WTC11 (cell line): Measurements from ENCODE around the gene TTC1.

Experiments used
- CREB1 ChIP-seq: sonication (generic); formaldehyde crosslinking; IDR thresholded peaks from 2 replicates; pipeline ENCODE4 v1.8.0; 2023; ENCODE audit warnings: mild to moderate bottlenecking, missing genetic modification reagents
- ESRRA ChIP-seq: sonication (generic); formaldehyde crosslinking; IDR thresholded peaks from 2 replicates; pipeline ENCODE4 v1.8.1; 2022; ENCODE audit warnings: mild to moderate bottlenecking, missing genetic modification reagents, borderline replicate concordance
- KAT7 ChIP-seq: sonication (generic); formaldehyde crosslinking; IDR thresholded peaks from 2 replicates; pipeline ENCODE4 v1.8.1; 2023; ENCODE audit warnings: missing genetic modification reagents, mild to moderate bottlenecking, borderline replicate concordance
- NFYB ChIP-seq: sonication (generic); formaldehyde crosslinking; conservative IDR thresholded peaks from 2 replicates; pipeline ENCODE4 v1.8.0; 2022; ENCODE audit warnings: low read depth, missing genetic modification reagents
- NR1H2 ChIP-seq: sonication (generic); formaldehyde crosslinking; IDR thresholded peaks from 2 replicates; pipeline ENCODE4 v1.9.0; 2021; ENCODE audit warnings: mild to moderate bottlenecking, moderate library complexity, missing genetic modification reagents
- SP1 ChIP-seq: sonication (generic); formaldehyde crosslinking; conservative IDR thresholded peaks from 2 replicates; pipeline ENCODE4 v1.8.1; 2022; ENCODE audit warnings: missing genetic modification reagents
- TCF7 ChIP-seq: sonication (generic); formaldehyde crosslinking; IDR thresholded peaks from 2 replicates; pipeline ENCODE4 v1.8.0; 2022; ENCODE audit warnings: mild to moderate bottlenecking, low read depth, missing genetic modification reagents, moderate library complexity
- TF ChIP-seq, protein P1 (sequence below): sonication (generic); formaldehyde crosslinking; IDR thresholded peaks from 2 replicates; pipeline ENCODE4 v1.8.1; 2023; ENCODE audit warnings: mild to moderate bottlenecking, missing genetic modification reagents, moderate library complexity
- TF ChIP-seq, protein P2 (sequence below): sonication (generic); formaldehyde crosslinking; conservative IDR thresholded peaks from 2 replicates; pipeline ENCODE4 v1.8.1; 2022; ENCODE audit warnings: mild to moderate bottlenecking, missing genetic modification reagents
- TF ChIP-seq, protein P3 (sequence below): fragments of 200-600 bp; IDR thresholded peaks from 2 replicates; pipeline ENCODE4 v1.8.0; 2022; ENCODE audit warnings: antibody characterized with exemption
- TF ChIP-seq, protein P4 (sequence below): sonication (generic); formaldehyde crosslinking; IDR thresholded peaks from 2 replicates; pipeline ENCODE4 v1.8.0; 2023; ENCODE audit warnings: missing genetic modification reagents
- TF ChIP-seq, protein P5 (sequence below): sonication (generic); formaldehyde crosslinking; IDR thresholded peaks from 2 replicates; pipeline ENCODE4 v1.8.1; 2023; ENCODE audit warnings: mild to moderate bottlenecking, missing genetic modification reagents
- TF ChIP-seq, protein P6 (sequence below): sonication (generic); formaldehyde crosslinking; IDR thresholded peaks from 2 replicates; pipeline ENCODE4 v1.8.1; 2023; ENCODE audit warnings: mild to moderate bottlenecking, moderate library complexity, missing genetic modification reagents
- TF ChIP-seq, protein P7 (sequence below): fragments of 250-450 bp; sonication (Bioruptor Pico); IDR thresholded peaks from 2 replicates; pipeline ENCODE4 v2.1.2; 2022; ENCODE audit warnings: mild to moderate bottlenecking, moderate library complexity

DNA sequence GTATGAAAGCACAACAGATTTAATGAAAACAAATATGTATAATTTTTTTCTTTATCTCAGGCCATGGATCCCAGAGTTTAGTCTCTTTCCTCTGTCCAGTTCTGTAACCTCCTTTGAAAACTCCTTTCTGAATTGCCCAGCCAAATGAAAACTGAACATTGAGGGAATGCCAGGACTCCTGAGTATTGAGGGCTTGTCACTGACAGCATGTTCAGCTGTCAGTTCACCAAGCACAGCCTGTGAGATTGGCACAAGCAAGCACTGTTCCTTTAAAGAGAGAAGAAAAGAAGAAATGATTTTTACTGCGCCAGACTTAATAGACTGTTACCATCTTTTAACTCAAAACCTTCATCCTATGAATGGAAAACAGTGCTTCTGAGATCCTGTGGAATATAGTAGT is 27.3 kb downstream of the TTC1 start:
- TF ChIP-seq SP1 (no peak), NR1H2 (CRISPR knock-in tag) (no peak), TCF7 (CRISPR knock-in tag) (no peak), NFYB (CRISPR knock-in tag) (no peak), KAT7 (CRISPR knock-in tag) (no peak), CREB1 (CRISPR knock-in tag) (no peak), ESRRA (CRISPR knock-in tag) (no peak)
- TF ChIP-seq, protein P1, sequence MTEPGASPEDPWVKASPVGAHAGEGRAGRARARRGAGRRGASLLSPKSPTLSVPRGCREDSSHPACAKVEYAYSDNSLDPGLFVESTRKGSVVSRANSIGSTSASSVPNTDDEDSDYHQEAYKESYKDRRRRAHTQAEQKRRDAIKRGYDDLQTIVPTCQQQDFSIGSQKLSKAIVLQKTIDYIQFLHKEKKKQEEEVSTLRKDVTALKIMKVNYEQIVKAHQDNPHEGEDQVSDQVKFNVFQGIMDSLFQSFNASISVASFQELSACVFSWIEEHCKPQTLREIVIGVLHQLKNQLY (CRISPR knock-in tag): no peak
- TF ChIP-seq, protein P2, sequence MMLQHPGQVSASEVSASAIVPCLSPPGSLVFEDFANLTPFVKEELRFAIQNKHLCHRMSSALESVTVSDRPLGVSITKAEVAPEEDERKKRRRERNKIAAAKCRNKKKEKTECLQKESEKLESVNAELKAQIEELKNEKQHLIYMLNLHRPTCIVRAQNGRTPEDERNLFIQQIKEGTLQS (CRISPR knock-in tag): no peak
- TF ChIP-seq, protein P3, sequence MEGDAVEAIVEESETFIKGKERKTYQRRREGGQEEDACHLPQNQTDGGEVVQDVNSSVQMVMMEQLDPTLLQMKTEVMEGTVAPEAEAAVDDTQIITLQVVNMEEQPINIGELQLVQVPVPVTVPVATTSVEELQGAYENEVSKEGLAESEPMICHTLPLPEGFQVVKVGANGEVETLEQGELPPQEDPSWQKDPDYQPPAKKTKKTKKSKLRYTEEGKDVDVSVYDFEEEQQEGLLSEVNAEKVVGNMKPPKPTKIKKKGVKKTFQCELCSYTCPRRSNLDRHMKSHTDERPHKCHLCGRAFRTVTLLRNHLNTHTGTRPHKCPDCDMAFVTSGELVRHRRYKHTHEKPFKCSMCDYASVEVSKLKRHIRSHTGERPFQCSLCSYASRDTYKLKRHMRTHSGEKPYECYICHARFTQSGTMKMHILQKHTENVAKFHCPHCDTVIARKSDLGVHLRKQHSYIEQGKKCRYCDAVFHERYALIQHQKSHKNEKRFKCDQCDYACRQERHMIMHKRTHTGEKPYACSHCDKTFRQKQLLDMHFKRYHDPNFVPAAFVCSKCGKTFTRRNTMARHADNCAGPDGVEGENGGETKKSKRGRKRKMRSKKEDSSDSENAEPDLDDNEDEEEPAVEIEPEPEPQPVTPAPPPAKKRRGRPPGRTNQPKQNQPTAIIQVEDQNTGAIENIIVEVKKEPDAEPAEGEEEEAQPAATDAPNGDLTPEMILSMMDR: no peak
- TF ChIP-seq, protein P4, sequence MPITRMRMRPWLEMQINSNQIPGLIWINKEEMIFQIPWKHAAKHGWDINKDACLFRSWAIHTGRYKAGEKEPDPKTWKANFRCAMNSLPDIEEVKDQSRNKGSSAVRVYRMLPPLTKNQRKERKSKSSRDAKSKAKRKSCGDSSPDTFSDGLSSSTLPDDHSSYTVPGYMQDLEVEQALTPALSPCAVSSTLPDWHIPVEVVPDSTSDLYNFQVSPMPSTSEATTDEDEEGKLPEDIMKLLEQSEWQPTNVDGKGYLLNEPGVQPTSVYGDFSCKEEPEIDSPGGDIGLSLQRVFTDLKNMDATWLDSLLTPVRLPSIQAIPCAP (CRISPR knock-in tag): no peak
- TF ChIP-seq, protein P5, sequence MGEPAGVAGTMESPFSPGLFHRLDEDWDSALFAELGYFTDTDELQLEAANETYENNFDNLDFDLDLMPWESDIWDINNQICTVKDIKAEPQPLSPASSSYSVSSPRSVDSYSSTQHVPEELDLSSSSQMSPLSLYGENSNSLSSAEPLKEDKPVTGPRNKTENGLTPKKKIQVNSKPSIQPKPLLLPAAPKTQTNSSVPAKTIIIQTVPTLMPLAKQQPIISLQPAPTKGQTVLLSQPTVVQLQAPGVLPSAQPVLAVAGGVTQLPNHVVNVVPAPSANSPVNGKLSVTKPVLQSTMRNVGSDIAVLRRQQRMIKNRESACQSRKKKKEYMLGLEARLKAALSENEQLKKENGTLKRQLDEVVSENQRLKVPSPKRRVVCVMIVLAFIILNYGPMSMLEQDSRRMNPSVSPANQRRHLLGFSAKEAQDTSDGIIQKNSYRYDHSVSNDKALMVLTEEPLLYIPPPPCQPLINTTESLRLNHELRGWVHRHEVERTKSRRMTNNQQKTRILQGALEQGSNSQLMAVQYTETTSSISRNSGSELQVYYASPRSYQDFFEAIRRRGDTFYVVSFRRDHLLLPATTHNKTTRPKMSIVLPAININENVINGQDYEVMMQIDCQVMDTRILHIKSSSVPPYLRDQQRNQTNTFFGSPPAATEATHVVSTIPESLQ (CRISPR knock-in tag): no peak
- TF ChIP-seq, protein P6, sequence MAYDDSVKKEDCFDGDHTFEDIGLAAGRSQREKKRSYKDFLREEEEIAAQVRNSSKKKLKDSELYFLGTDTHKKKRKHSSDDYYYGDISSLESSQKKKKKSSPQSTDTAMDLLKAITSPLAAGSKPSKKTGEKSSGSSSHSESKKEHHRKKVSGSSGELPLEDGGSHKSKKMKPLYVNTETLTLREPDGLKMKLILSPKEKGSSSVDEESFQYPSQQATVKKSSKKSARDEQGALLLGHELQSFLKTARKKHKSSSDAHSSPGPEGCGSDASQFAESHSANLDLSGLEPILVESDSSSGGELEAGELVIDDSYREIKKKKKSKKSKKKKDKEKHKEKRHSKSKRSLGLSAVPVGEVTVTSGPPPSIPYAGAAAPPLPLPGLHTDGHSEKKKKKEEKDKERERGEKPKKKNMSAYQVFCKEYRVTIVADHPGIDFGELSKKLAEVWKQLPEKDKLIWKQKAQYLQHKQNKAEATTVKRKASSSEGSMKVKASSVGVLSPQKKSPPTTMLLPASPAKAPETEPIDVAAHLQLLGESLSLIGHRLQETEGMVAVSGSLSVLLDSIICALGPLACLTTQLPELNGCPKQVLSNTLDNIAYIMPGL (CRISPR knock-in tag): no peak
- TF ChIP-seq, protein P7, sequence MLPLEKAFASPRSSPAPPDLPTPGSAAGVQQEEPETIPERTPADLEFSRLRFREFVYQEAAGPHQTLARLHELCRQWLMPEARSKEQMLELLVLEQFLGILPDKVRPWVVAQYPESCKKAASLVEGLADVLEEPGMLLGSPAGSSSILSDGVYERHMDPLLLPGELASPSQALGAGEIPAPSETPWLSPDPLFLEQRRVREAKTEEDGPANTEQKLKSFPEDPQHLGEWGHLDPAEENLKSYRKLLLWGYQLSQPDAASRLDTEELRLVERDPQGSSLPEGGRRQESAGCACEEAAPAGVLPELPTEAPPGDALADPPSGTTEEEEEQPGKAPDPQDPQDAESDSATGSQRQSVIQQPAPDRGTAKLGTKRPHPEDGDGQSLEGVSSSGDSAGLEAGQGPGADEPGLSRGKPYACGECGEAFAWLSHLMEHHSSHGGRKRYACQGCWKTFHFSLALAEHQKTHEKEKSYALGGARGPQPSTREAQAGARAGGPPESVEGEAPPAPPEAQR (CRISPR knock-in tag): no peak
